Epithelial cell of prostate (primary cell): ENCODE results near the gene LRRC49.
"Not testable (repeated sequence)": the region's sequence is repeated elsewhere in the genome, so short reads cannot be mapped to it uniquely, and the experiment has no call there.

ENCODE experiments used
- DNase-seq: peaks from one replicate; pipeline ENCODE4 v3.0.0-alpha.2; 2011; ENCODE audit warnings: low read depth, low spot score
- H3K27ac ChIP-seq: fragments of 450-650 bp; 2 replicates; pipeline ENCODE4 v1.5.1; 2017; ENCODE audit warnings: mild to moderate bottlenecking

The LRRC49 gene

DNA sequence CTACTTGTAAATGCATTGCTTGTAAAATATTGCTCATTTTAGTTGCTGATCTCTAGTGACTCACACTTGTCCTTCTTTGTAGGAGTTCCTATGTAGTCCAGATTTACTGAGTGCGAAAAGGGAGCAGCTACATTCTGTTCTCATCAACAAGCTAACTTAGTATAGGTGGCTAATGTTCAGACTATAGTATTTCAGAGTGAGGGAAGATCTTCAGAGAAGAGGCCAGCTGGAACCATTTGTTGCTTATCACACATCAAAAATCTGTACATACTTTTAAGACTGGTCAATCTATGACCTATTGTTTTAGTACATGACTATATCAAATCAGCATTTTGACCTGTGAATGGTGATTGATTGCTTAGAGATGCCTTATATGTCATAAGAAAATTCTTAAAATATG lies 151.4 kb downstream of the LRRC49 start:
- peak; percentile 56 for DNase-seq
- H3K27ac ChIP-seq: peak overlapping the region; percentile 96

- not testable (repeated sequence) for DNase-seq
- peak overlapping the region; percentile 96 for H3K27ac ChIP-seq
Observed at GRCh38 chr15:71046146-71046545, 153.5 kb downstream of the LRRC49 start.

DNA sequence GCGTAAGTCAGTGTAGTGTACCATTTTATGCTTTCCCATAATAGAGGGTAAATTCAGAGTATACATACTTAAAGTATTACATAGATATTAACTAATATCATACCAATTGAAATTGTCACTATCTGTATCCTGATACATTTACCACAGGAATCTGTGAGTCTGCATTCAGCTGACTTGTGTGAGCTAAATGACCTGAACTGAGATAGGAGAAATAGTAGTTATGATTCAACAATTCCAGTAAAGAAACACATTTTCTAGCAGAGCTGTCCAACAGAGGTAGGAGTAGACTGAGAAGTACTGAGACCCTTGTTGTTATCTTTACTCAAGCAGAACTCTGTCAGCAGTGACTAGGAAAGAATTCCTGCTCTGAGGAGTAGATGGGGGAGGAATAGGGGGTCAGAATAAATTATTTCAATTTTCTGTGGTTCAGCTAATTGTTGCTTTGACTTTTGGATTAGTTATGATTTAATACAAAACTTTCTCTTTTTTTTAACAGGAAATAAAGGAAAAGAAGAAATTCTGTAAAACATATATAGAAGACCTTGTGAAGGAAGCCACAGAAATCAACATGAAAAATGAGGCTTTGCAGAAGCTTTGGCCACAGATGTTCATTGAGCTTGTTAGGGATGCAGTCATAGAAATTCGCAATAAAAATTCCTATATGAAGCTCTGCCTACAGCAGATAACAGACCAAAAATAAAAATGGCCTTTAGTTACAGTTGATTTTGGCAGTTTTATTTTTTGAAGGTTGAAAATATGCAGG lies 156.5 kb downstream of the LRRC49 start:
- peak; percentile 72 for DNase-seq
- H3K27ac ChIP-seq: peak overlapping the region; percentile 92

- peak overlapping the region; percentile 92 for H3K27ac ChIP-seq
- no peak for DNase-seq
Observed at GRCh38 chr15:71049706-71050422, 157.2 kb downstream of the LRRC49 start.

- peak; percentile 76 for DNase-seq
- peak overlapping the region; percentile 92 for H3K27ac ChIP-seq
Observed at GRCh38 chr15:71050461-71050860, 157.8 kb downstream of the LRRC49 start.

DNA sequence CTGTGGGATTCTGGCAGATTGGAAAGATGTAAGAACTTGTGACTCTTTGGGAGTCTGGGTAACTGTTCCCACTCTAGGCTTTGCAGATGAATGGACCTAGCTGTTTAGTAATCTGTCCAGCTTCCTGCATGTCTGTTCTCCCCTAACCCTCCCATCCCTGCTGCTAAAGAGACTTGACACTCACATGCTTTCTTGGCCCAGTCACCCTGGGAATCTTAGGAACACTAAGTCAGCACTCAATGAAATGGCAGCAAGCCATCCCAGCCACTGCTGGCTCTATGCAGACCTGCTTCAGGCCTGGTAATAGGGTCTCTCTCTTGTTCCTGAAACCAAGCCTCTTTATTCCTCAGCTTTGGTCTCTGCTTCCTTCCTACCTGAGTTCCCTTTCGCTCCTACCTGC lies 158.9 kb downstream of the LRRC49 start:
- peak overlapping the region; percentile 92 for H3K27ac ChIP-seq
- DNase-seq: no peak

DNA sequence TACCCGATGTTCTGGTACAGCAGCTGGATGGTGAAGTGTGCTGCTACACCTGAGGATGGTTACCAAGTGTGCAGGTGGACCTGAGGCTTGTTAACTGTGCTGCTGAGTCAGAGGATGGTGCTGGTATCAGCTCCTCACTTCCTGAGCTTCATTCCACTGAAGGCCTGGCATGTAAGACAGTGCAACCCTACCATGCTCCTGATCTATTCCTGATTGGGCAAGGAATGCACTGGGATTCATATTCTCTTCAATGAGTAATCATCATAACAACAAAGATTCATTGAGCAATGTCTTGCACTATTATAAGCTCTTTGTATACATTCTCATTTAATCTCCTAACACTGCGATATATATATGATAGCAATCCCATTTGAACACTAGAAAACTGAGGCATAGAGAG lies 159.7 kb downstream of the LRRC49 start:
- peak overlapping the region; percentile 92 for H3K27ac ChIP-seq

GRCh38 chr15:71054286-71054952 lies 161.8 kb downstream of the LRRC49 start:
- H3K27ac ChIP-seq: peak overlapping the region; percentile 92
- no peak for DNase-seq

More for the DNA sequence above, 159.7 kb downstream of the LRRC49 start:
- peak; percentile 87 for DNase-seq

- peak overlapping the region; percentile 92 for H3K27ac ChIP-seq
- no peak for DNase-seq
Observed at GRCh38 chr15:71055461-71055860, 162.8 kb downstream of the LRRC49 start.

GRCh38 chr15:71056111-71056510 lies 163.5 kb downstream of the LRRC49 start:
- DNase-seq: no peak
- H3K27ac ChIP-seq: peak overlapping the region; percentile 92

DNA sequence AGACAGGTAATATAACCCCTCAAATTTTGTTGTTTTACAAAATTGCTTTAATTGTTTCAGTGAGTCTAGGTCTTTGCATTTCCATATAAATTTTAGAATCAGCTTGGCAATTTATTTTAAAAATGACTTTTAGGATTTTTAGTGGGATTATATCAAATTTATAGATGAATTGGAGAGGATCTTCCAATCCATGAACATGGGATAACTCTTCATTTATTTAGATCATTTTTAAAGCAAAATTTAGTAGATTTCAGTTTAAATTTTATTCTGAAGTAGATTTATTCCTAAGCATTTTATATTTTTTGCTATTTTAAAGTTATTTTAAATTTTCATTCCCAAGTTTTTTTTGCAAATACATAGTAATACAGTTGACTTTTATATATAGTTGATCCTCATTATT lies 164.5 kb downstream of the LRRC49 start:
- no peak overlapping the region for H3K27ac ChIP-seq
- DNase-seq: no peak

DNA sequence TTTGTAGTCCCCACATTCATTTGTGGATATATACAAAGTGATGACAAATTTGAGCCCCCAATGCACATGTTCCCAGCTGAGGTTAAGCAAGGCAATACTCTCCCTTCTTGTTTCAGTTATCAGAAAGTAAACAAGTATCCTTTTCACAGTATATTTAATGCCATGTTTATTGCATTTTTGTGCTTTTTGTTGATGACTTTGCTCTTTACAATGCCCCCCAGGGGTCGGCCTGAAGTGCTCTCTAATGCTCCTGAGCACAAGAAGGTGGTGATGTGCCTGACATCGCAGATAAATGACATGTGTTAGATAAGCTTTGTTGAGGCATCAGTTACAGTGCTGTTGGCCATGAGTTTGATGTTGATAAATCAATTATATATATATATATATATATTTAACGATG lies 165.0 kb downstream of the LRRC49 start:
- DNase-seq: no peak
- no peak overlapping the region for H3K27ac ChIP-seq

GRCh38 chr15:71060983-71061382 lies 168.4 kb downstream of the LRRC49 start:
- H3K27ac ChIP-seq: peak overlapping the region; percentile 5
- DNase-seq: no peak

- peak; percentile 22 for DNase-seq
- H3K27ac ChIP-seq: no peak overlapping the region
Observed at GRCh38 chr15:71066983-71067382, 174.4 kb downstream of the LRRC49 start.

DNA sequence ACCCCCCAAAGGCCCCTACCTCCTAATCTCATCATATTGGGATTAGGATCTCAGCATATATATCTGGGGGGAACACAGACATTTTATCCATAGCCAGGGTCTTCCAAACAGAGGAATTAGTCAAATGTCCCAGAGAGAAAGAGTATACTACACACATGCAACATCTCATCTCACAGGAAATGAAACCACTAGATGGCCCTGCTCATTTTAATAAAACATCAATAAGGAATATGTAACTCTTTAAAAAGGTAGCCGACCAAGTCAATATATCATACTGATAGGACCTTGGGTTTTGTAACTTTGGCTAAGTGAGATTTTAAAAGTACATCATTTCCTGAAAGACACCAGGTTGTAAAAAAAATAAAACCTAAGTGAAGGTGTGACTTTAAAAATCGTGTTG lies 177.1 kb downstream of the LRRC49 start:
- peak overlapping the region; percentile 46 for H3K27ac ChIP-seq
- no peak for DNase-seq

DNA sequence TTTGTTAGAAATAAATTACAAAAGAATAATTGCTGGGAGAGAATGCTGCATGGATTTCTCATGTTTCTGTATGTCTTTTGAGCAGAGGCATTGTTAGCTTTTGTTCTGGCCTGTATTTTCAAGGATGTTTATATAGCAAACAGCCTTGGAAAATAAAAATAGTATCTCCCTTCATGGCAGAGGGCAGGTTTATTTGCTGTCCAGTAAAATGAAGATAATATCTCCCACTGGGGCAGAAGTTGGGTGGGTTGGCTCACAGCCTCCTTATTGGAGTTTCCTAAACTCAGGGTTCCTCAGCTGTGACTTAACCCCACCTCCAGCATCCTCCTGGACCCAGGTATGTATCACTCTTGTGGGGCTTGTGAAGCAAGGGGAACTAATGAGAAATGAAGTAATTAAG lies 178.9 kb downstream of the LRRC49 start:
- DNase-seq: no peak
- H3K27ac ChIP-seq: peak overlapping the region; percentile 46

DNA sequence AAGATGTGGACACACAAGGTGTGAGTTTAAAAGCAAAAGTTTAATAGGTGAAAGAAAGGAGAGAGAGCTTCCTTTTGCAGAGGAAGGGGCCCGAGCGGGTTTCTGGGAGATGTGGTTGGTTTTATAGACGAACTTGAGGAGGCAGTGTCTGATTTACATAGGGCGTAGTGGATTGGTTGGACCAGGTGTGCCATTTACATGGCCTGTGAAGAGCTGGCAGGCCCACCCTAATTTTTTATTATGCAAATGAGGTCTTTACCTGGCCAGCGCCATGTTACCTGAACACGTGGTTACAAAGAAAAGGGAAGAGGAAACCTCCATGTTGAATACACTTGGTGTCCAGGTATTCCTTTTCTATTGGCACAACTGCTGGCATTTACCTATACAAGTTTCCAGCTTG lies 179.8 kb downstream of the LRRC49 start:
- no peak overlapping the region for H3K27ac ChIP-seq
- DNase-seq: no peak

- no peak for DNase-seq
Observed at GRCh38 chr15:71078506-71079207, 186.0 kb downstream of the LRRC49 start.

DNA sequence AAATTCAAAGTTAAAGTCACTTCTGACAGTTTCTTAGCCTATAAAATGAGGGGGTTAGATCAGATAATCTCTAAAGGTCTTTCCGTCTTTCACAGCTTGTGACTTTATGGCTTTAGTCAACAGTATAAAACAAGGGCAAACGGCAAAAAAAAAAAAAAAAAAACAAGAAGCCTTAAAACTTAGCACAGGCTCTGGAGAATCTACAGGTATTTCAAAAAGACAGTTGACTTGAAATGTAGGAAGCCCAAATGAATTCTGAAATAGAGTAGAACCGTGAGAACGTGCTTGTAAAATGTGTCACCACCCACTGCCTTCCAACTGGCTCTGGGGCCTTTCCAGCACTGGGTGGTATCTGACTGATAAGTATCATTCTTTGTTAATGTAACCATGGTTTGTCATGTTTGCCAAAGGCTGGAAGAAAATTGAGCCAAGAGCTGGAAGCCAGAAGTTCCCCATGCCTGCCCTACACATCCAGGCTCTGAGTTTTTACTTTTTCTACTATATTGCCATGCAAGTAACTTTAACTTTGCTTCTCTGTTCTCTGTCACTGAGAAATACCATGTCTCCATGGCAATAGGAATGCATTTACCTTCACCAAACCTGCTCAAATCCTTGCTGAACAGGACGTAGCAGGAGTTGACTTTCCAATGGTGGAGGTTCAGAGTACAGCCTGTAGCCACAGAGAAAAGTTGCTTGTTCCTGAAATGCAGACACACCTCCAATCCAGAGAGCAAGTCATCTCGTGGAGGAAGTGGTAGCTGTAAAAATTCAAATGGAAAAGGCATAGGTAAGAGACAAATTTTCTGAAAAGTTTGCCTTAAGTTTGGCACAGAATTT lies 186.8 kb downstream of the LRRC49 start:
- peak; percentile 79 for DNase-seq
- peak overlapping the region; percentile 92 for H3K27ac ChIP-seq

More at GRCh38 chr15:71078506-71079207, 186.0 kb downstream of the LRRC49 start:
- peak overlapping the region; percentile 92 for H3K27ac ChIP-seq
